ENCODE measurements around the gene RAPGEF3.

The RAPGEF3 gene

DNA sequence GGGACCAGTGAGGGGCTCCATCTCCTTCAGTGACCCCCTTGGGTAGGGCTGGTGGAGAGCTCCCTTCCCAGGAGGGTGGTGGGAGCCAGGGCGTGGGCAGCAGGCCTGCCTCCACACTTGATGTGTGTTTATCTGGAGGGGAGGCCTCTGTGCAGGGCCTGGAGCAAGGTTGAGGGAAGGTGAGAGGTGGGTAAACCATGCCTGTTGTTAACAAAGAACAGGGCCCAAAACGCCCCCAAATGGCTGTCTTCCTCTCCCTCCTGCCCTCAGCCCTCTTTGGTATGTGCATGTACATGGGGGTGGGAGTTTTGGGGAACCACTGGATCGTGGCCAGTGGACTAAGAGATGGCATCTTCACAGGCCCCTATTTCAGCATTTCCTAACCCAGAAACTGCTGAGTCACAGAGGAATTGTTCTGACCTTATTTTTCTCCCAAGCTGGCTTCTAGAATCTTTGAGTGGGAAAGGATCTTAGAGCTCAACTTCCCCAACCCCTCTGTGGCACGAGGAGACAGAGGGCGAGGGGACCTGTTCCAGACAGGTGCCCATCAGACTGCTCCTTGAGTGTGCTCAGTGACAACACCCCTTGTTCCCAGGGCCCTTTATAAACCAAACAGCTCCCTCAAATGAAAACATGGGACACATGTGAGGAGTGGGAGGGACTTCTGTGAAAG lies 17.9 kb upstream of the RAPGEF3 start:
- peak; percentile 52 for DNase-seq (ENCODE audit: low spot score)

DNA sequence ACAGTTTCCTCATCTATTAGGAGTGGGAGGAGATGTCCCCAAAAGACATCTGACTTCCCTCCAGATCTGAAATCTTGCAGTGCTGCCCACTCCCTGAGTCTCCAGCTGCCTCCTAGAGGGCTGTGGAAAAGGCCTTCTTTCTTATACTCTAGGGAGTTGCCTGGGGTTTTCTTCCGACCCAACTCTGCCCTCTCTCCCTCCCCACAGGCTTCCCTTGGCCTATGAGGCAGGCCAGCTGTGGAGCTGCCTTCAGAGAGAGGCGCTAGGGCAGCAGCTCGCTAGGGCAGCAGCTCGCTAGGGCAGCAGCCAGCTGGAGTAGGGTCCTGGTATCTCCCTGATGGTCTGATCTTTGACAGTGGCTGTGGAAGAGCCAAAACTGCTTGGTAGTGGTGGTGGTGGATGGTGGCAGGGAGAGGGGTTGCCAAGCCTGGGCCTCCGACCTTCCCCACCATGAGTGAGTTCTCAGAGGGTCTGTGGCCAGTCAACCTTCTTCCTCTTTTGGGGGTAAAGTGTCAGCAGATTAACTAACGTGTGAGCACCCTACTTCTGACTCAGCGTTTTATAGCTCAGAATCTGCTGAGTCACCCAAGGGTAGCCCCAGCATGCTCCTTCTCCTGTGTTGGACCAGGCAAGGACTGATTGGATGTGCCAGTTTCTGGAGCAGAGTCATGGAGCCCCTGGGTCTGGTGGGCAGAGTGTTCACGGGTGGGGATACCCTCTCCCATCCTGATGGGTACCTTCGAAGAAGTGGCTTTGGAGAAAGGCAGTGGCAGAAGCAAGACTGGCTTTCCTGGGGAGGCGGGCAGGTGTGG lies 16.6 kb upstream of the RAPGEF3 start:
- DNase-seq (ENCODE audit: low spot score) = no peak

DNA sequence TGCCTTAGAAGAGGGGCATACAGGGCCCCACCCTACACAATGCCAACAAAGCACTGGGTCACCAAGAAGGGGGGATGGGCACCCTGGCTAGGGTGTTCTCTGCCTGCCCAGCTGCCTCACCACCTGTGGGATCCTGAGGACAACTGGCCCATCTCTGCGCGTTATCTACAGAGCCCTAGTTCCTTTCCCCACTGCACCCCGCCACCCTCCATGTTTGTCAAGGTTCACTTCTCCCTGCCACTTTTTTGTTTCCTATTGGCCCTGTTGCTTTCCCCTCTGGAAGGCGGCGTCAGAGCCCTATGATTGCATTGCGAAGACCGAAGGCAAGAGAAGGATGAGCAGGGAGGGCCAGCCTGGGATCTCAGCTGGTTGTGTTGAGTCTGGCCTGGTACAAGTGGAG lies 16.0 kb upstream of the RAPGEF3 start:
- DNase-seq (ENCODE audit: low spot score) = no peak

DNA sequence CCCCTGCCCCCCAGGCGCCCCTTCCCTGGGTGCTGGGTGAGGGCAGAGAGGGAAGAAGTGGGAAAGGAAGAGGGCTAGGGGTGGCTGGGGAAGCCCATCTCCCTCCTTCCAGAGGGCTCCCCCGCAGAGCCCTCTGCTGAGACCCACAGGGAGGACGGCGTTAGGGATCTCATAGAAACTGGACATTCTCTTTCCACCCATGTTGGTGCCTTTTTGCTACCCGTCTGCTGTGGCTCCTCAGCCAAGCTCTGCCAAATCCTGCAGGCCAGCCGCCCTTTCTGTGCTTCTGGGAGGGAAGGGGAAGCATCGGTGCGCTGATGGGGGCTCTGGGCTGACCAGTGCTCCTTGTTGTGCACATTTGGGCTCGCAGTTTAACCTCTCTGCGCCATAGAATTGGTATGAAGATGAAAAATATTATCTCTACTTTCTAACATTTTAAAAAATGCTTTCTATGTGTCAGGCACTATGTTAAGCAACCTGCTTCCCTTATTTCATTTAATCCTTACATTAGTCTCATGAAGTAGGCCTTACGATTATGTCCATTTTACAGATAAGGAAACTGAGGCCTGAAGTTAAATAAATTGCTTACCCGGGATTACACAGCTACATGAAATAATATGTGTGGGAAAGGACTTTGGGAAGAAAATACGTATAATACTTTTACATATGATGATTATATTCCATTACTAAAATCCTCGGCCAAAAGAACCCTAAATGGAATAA lies 15.3 kb upstream of the RAPGEF3 start:
- DNase-seq (ENCODE audit: low spot score) = no peak

DNA sequence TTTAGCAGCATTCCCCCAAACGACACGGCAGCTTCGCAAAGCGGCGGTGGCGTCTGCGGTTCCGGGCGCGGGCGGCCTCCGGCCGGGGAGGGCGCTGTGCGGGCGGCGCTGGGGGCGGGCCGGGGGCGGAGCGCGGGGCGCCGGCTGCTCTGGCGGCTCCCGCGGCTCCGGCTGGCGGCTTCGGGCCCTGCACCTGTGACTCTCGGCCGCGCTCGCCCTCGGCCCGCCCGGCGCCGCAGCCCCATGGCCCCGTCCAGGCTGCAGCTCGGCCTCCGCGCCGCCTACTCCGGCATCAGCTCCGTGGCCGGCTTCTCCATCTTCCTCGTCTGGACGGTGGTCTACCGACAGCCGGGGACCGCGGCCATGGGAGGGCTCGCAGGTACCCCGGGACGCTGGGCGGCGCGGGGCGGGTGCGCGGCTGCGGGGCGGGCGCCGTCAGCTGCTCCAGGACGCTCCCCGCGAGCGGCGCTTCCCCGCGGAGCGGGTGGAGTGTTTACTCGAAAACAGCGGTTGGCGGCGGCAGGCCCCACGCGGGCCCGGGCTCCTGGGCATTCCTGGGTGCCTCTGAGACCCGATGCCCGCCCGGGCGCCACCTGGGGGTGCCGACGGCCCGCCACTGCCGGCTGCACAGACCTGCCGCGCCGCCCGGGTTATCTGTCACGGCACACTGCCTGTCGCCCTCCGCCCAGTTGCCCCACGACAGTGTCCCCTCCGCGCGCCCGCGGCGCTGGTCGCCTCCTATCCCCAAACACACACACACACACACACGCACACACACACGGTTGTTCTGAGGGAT lies 14.6 kb upstream of the RAPGEF3 start, which contains the start of gene SLC48A1:
SLC48A1 (plus strand) TSS at position 177 of the 796 bp plus-strand sequence; CDS start at position 244, 67 bp downstream.
- peak; percentile 96 for DNase-seq (ENCODE audit: low spot score)

DNA sequence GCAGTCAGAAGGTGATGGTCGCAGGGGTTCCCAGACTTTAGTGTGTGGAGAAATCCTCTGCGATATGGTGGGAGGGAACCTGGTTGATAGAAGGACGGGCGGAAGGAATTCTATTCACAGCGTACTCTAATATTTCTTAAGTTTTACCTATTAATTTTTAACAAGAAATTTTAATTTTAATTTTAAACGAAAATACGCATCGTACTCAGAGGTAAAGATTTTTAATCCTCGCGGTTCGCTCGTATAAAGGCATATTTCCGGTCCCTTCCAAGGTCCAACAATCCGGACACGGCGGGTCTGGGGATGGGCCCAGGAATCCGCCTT lies 14.0 kb upstream of the RAPGEF3 start:
- no peak for DNase-seq (ENCODE audit: low spot score)

DNA sequence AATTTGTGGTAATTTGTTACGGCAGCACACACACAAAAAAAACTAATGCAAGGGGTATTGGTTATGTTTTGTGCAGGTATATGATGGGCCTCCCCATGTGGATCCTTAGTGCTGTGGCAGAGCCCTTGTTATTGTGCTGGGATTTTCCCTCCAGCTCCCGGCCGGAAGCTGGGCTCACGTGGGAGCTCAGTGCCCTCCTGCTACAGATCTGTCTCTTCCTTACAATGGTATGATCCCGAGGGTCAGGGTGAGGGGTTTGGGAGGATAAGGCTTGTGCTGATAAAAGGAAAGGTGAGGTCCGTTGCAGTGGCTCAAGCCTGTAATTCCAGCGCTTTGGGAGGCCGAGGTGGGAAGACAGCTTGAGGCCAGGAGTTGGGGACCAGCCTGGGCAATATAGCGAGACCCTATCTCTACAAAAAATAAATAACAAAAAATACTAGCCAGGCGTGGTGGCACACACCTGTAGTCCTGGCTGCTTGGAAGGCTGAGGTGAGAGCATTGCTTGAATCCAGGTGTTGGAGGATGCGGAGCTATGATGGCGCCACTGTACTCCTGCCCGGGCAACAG lies 13.5 kb upstream of the RAPGEF3 start:
- no peak for DNase-seq (ENCODE audit: low spot score)

DNA sequence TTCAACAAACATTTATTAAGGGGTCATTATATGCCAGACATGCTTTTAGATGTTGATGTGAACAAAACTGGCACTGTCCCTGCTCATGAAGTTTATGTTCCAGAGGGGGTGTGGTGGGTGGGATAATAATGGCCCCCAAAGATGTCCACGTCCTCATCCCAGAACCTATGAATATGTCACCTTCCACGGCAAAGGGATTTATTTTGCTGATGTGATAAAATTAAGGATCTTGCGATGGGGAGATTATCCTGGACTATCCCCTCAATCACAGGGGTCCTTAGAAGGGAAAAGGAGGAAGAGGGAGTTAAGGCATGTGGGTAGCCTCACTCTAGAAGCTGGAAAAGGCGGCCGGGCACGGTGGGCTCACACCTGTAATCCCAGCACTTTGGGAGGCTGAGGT lies 12.6 kb upstream of the RAPGEF3 start:
- no peak for DNase-seq (ENCODE audit: low spot score)

DNA sequence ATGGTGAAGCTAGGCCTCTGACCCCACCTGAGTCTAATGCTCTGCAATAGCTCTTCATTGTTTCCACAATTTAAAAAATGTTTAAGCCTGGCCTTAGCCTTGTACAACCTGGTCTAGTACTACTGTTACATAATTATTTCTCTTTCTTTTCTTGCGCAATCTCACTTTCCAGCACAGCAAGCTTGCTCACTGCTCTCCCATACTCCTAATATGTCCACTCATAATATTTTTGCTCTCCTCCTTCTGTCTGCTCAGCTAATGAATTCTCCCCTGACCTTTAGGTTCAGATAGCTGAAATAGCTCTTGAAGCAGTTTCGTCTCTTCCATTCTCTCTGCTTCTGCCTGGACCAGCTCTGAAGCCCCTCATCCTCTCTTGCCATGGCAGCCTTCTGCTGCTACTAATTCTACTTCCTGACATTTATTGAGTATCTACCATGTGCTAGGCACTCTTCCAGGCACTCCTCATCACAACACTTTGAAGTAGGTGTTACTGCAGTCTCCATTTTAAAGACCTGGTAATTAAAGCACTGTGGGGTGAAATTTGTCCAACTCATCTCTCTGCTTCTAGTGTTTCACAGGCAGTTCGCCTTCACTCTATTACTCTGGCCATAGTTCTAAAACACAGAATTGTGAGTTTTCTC lies 11.5 kb upstream of the RAPGEF3 start:
- peak; percentile 47 for DNase-seq (ENCODE audit: low spot score)

DNA sequence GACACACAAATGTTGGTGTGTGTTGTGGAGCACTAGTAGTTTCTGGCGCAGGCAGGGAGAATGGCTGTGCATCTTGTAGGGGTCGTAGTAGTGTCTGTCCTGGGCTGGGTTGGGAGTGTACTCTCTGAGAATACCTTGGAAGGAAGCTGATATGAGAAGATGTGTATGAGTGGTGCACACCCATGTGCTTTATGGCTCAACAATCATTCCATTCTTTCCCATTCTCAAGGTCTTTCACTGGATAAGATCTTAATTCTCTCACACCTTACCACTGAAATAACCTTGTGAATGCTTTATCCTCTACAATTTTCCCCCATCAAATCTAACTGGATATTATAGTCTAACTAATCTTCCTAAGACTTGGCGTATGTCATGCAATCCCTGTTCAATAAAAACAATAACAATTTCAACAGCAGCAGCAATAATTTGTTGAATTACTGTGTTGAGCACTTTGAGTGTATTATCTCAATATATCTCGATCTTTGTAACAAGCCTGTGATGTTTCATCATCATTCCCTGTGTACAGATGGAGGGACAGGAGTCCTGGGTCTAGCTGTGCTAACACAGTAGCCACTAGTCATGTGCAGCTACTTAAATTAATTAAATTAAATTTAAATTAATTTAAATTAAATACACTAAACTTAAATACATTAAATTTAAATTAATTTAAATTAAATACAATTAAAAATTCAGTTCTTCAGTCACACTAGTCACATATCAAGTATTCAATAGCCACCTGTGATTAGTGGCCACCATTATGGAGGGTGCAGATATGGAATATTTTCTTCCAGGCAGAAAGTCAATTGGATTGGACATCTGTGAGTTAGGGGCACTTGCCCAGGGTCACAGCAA lies 10.8 kb upstream of the RAPGEF3 start:
- no peak for DNase-seq (ENCODE audit: low spot score)

DNA sequence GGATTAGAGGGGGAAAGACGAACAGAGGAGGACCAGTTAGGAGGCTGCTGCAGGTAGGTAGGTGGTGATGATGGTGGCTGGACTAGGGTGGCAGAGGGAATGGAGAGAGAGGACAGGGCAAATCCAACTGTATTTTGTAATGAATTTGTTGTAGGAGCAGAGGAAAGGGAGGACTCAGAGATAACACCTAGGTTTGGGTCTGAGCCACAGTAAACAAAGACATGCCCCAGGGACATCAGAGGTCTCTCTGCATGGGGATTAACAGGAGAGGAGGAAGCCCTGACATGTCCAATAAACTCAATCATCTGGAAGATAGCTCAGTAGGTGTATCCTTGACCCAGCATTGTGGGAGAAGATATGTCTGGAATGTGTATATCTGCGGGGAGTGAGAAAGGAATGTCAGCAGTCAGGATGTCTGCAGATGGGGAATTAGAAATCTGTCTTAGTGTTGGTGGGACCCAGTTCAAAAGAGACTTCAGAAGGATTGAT lies 9.7 kb upstream of the RAPGEF3 start:
- DNase-seq (ENCODE audit: low spot score) = peak; percentile 49

DNA sequence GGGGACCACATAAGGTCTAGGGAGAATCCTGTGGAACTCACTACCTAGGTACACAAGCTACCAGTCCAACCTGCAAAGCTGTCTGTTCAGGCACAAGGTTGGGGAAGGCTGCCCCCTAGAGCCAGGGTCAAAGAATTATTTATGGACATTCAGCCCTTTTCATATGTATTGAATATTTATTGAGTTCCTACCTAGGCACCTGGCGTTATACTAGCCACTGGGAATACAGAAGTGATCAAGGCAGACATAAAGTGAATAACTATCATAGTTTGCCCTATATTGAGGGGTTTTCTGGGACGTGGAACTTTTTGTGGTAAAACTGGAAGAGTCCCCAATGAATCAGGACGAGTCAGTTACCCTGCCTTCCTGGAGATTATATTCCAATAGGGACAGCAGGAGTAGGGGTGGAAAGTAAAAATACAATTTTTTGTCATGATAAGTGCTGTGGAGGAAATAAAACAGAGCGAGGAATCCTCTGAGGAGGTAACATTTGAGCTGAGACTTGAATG lies 8.6 kb upstream of the RAPGEF3 start:
- DNase-seq (ENCODE audit: low spot score) = no peak

DNA sequence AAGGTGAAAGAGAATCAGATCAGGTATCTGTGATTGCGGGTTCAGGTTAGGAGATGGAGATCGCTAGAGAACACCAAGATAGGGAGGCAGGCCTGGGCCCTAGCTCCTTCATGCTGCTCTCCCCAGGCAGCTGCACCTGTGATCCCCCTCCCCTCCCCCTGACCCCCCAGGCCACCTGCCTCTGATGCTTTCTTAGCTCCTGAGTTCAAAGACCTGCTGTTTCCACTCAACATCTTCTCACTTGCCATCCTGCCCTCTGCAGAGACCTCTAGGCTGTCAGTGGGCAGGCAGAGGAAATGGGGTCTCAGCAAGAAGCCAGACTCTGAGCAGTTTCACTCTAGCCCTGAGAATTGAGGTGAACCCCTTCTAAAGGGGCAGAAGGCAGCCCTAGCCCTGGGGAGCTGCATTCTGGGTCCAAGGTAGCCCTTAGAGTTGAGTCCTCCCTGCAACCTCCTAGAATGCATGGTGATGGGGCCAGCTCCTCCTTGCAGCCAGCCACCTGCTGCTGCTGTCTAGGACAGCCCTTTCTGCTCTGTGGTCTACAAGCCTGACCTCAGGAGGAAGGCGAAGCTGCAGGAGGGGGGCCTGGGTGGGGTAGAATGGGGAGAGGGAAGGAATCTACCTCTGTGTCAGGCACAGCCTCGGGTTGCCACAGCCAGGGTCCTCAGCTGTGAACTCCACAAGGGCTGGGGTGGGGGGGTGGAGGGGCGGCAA lies 8.0 kb upstream of the RAPGEF3 start:
- no peak for DNase-seq (ENCODE audit: low spot score)

DNA sequence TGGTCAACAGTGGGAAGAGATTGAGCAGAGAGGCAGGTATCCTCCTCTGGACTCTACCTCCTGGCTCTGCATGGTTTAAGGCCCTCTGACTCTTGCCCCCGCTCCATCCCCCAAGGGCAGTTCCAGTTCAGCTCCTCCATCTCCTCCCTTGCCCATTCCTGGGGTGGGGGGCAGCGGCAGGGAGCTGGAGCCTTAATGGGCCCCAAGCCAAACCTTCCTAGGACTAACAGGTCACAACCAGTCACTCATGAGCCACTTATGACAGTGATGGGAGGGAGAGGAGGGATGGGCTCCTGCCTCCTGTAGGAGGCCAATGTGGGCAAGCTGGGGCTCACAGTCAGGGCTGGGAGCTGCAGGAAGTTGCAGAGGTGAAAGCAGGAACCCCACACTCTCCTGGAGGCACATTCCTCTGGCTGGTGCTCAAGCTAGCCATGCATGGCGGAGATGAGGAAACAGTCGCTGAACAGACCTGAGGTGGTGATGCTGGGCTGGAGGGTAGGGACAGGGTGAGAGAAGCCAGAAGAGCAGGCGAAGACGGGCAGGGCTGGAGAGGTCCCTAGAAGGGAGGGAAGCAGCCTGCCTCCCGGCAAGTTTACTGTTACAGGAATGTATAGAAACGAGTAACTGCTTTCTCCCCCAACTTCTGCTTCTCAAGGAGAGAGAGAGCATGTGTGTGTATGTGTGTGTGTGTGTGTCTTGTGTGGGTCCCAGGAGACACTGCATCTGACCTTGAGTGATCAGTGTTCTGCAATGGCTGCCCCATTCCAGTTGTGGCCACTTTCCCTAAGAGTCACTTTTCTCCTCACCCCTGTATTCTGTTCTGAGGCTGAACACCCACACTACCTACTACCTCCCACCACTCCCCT lies 5.0 kb upstream of the RAPGEF3 start:
- no peak for DNase-seq (ENCODE audit: low spot score)

DNA sequence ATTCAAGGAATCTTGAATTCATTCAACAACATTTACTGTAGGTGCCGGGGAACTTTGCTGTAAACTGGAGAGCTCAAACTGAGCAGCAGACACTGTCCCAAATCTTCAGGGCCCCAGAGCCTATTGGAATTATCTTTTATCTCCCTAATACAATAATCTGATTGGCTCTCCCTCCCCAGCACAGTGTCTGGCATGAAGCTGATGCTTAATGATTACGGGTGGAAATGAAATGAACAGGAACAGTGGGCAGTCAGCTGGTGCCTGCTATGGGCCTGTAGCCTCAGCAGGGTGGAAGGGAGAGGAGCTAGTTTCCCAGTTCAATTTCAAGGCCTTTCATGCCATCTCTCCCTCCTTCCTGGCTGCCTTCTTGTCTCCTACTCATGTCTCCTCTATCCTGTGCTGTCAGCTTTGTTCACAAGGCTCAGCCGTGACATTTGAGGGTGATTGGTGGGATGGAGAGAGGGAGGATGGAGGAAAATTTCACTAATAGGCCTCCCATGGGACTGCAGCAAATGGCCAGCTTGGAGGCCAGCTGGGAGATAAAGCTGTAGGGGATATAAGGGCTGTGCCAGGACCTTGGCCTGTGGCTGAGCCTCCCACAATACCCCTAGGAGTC lies 4.3 kb upstream of the RAPGEF3 start:
- DNase-seq (ENCODE audit: low spot score) = no peak

DNA sequence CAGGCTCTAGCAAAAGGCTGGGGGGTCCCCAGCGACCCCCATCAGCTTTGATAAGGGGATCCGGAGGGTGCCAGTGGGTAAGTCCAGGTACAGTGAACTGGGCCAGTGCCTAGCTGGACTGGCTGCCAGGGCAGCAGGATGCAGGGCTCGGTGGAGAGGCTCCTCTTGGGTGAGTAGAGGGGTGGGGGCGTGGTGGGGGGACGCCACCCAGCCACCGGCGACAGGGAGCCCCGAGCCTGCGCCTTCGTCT lies 171 bp downstream of the RAPGEF3 start:
- no peak for DNase-seq (ENCODE audit: low spot score)

DNA sequence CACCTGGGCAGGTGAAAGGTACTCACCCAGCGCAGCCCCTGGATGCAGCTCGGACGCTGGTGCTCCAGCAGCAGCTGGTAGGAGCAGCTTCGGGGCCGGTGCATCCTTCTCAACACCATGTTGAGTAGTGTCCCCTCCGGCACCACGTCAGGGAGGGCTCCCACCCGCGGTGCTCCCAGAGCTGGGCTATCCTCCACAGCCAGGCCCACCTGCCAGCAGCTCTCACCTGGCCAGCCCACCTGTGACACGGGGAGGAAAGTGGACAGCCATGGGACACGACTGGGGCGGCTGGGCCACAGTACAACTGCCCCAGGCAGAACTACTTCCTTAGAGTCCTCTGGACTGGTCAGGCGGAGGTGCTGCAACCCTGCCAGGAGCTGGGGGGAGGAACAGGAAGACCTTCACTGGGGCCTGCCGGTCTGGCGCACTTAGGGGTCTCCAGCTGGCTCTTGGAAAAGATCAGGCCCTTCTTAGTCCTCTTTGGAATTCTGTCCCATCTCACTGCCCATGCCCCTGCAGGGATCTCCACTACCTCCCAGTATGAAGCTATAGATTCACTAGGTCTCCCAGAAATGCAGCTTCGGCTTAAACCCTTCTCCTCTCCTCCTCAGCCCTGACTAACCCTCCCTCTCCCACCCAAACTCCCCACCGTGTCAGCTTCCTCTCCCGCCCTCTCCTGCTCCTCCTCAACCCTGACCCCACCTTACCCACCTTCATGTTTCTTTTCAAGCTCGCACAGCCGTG lies 668 bp downstream of the RAPGEF3 start:
- no peak for DNase-seq (ENCODE audit: low spot score)
